K562 (cell line): ENCODE measurements around the gene TTBK1. TPM values are rescaled to one million over a fixed set of nuclear protein-coding genes. Genes with fewer than 3 reads are reported as not detected.

ENCODE experiments used
- CTBP1 ChIP-seq: fragments of 450-650 bp; IDR thresholded peaks from 2 replicates; pipeline ENCODE4 v1.6.1; 2016; ENCODE audit warnings: borderline replicate concordance
- GTF2E2 ChIP-seq: fragments of 200-800 bp; sonication (Bioruptor generic); IDR thresholded peaks from 2 replicates; pipeline ENCODE4 v1.6.1; 2016; ENCODE audit warnings: missing genetic modification characterization, missing compliant biosample characterization
- HES1 ChIP-seq: fragments of 450-650 bp; IDR thresholded peaks from 2 replicates; pipeline ENCODE4 v1.6.1; 2016; ENCODE audit warnings: low read depth, mild to moderate bottlenecking, moderate library complexity
- HNRNPK ChIP-seq: fragments of 200-400 bp; formaldehyde crosslinking; IDR thresholded peaks from one replicate; pipeline ENCODE4 v1.6.1; 2018; ENCODE audit warnings: mild to moderate bottlenecking, low read depth, low read length; ENCODE audit not compliant: poor library complexity, severe bottlenecking
- HOMEZ ChIP-seq: fragments of 250-450 bp; sonication (Bioruptor Pico); IDR thresholded peaks from 2 replicates; pipeline ENCODE4 v1.4.0; 2020; ENCODE audit warnings: mild to moderate bottlenecking, moderate library complexity
- IRF1 ChIP-seq: sonication (generic); formaldehyde crosslinking; IDR thresholded peaks from 2 replicates; pipeline ENCODE4 v1.8.0; 2022; ENCODE audit warnings: missing genetic modification reagents, mild to moderate bottlenecking, borderline replicate concordance
- KAT8 ChIP-seq: fragments of 450-650 bp; IDR thresholded peaks from 2 replicates; pipeline ENCODE4 v1.6.1; 2016; ENCODE audit warnings: low read depth, mild to moderate bottlenecking
- MITF ChIP-seq: IDR thresholded peaks from 2 replicates; pipeline ENCODE4 v1.6.1; 2014; ENCODE audit warnings: antibody characterized with exemption
- RBFOX2 ChIP-seq: fragments of 200-400 bp; formaldehyde crosslinking; IDR thresholded peaks from 2 replicates; pipeline ENCODE4 v1.6.1; 2017; ENCODE audit warnings: low read depth, mild to moderate bottlenecking, low read length, moderate library complexity
- RREB1 ChIP-seq: fragments of 250-450 bp; sonication (Bioruptor Pico); IDR thresholded peaks from 2 replicates; pipeline ENCODE4 v1.4.0; 2020
- TFAP4 ChIP-seq: sonication (generic); formaldehyde crosslinking; IDR thresholded peaks from 2 replicates; pipeline ENCODE4 v1.8.0; 2022; ENCODE audit warnings: missing genetic modification reagents, mild to moderate bottlenecking, moderate library complexity, borderline replicate concordance
- ZBTB12 ChIP-seq: fragments of 250-450 bp; sonication (Bioruptor Pico); IDR thresholded peaks from 2 replicates; pipeline ENCODE4 v1.4.0; 2020
- ZNF134 ChIP-seq: fragments of 250-450 bp; sonication (Bioruptor Pico); conservative IDR thresholded peaks from 2 replicates; pipeline ENCODE4 v1.4.0; 2020
- ZNF253 ChIP-seq: fragments of 250-450 bp; sonication (Bioruptor Pico); conservative IDR thresholded peaks from 2 replicates; pipeline ENCODE4 v1.6.1; 2021; ENCODE audit warnings: mild to moderate bottlenecking
- polyA plus RNA-seq, 8 experiments: library from polyadenylated mRNA; depleted of rRNA in 4 of 8; stranded (reverse) in 5 of 8; unstranded in 3 of 8; fragments of >200 nt; fragmentation: Nextera tagmentation in 2 of 8; fragmentation: Illumina TruSeq in 1 of 8; extraction: Ambion mirVana in 2 of 8; extraction: Trizol in 1 of 8; gene quantifications; 2 replicates each; pipeline versions ENCODE4 v1.2.1 to v1.2.3, GENCODE V29; 2011 to 2014; ENCODE audit warnings: inconsistent platforms in 1 of 8, missing spikeins in 1 of 8
- total RNA-seq, 7 experiments: library from RNA; depleted of rRNA in 6 of 7; stranded (reverse); fragments of >200 nt in 6 of 7; fragmentation: Illumina TruSeq in 2 of 7; extraction: Trizol in 2 of 7; gene quantifications; 2 replicates each; pipeline versions ENCODE4 v1.2.1 to v1.2.3, GENCODE V29; 2011 to 2021; ENCODE audit warnings: low replicate concordance in 1 of 7

The TTBK1 gene
- total and polyA plus RNA-seq, 9 of the 15 experiments (the other 6 are each of a cell fraction or from before 2014, with no cell fraction given): not detected

GRCh38 chr6:43242908-43243663, at the start of gene TTBK1 (continued):
- TF ChIP-seq RREB1 (CRISPR knock-in tag) (peak; percentile 100), GTF2E2 (tag) (no peak), HOMEZ (CRISPR knock-in tag) (no peak), HES1 (no peak), HNRNPK (no peak), IRF1 (CRISPR knock-in tag) (no peak), TFAP4 (CRISPR knock-in tag) (no peak; the same call in 1 of the 2 replicates), MITF (no peak), ZBTB12 (CRISPR knock-in tag) (peak; percentile 33; the same call in 1 of the 2 replicates), ZNF253 (no peak), RBFOX2 (no peak), ZNF134 (CRISPR knock-in tag) (no peak), KAT8 (no peak), CTBP1 (peak; percentile 93)
